ENCODE results near the gene NINJ2.

The NINJ2 gene

DNA sequence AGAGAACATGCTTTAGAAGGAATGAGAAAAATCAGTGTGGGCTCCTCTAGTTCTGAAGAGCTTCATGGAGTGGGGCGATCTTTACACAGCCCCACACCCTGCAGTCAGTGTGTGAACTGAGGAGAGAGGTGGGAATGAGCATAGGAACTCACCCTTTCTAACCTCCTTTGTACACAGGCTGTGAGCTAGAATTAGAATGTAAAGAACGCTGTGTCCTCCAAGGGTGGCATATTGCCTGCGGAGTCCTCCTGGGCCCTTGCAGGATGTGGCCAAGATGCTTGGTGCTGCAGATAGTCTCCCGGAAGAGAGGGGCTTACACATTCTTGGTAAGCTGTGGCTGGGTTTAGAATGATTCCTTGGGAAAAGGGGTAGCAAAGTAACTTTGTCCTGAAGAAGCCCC, 43.9 kb downstream of the NINJ2 start:
- H3K4me3 ChIP-seq (ENCODE audit: low read depth, low read length), result no peak overlapping the region
- ChIA-PET CTCF (interaction anchor here (1.3 to 2.0 kb wide), 5 partner anchors 13 to 197 kb away, joined by 3 to 8 read pairs (median 6); no protein-coding TSS in a partner anchor), POLR2A (no interaction called here)
- TF ChIP-seq, protein P1, sequence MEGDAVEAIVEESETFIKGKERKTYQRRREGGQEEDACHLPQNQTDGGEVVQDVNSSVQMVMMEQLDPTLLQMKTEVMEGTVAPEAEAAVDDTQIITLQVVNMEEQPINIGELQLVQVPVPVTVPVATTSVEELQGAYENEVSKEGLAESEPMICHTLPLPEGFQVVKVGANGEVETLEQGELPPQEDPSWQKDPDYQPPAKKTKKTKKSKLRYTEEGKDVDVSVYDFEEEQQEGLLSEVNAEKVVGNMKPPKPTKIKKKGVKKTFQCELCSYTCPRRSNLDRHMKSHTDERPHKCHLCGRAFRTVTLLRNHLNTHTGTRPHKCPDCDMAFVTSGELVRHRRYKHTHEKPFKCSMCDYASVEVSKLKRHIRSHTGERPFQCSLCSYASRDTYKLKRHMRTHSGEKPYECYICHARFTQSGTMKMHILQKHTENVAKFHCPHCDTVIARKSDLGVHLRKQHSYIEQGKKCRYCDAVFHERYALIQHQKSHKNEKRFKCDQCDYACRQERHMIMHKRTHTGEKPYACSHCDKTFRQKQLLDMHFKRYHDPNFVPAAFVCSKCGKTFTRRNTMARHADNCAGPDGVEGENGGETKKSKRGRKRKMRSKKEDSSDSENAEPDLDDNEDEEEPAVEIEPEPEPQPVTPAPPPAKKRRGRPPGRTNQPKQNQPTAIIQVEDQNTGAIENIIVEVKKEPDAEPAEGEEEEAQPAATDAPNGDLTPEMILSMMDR (IDR thresholded peaks at IDR 0.05; ENCODE audit: insufficient read depth, low read length, missing control alignments), result no peak
- no peak for DNase-seq (ENCODE audit: low read depth, low spot score)

DNA sequence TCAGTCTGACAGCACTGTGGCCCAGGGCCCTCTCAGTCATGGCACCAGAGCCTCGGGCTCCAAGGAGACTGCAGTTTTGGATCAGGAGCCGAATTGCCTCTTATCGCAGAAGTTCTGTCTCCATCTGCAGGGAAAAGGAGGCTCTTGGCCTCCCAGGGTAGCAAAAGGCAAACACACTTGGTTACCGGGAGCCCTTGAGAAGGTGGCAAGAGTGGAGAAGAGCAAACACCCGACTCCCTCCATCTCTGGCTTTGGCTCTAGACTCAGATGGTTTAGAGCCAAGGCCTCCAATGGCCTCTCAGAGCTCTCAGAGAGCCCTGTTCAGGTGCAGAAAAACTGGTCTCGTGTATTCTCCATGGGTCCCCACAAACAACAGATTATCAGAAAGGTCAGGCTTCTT, 44.6 kb downstream of the NINJ2 start:
- ChIA-PET POLR2A (no interaction called here), CTCF (interaction anchor here (1.5 to 2.0 kb wide), 2 partner anchors 33 to 133 kb away, joined by 4 to 6 read pairs; no protein-coding TSS in a partner anchor)

DNA sequence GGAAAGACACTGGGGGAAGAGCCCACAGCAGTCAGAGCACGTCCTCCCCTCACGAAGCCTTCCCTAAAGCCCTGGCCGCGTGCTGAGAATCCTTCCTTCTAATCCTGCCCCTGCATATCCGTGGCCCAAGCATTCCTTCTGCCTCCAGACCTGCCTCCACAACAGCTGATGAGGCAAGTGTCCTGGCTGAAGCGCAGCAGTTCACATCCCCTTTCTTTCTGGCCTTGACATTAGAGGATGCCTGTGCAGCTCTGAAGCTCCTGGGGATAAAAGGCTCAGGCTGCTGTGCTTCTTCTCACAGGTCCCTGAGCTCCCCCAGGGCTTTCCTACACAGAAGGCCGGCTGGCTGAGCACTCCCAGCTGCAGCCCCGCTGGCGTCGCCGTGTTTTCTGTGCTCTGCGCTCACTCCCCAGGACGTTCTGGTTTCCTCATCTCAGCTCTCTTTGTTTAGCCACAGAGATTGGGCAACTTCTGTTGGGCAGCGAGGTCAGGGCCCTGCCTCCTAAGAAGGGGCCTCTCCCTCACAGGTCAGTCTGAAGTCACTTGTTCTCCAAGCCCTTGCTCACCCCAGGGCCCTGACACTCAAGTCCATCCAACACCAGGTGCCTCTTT, 45.8 kb downstream of the NINJ2 start:
- no peak for DNase-seq (ENCODE audit: low read depth, low spot score)
- CTCF ChIA-PET, result interaction anchor here (1.0 to 4.2 kb wide), 2 partner anchors 134 to 197 kb away, joined by 3 to 30 read pairs; partner anchors contain the start of gene WNK1
- POLR2A ChIA-PET, result no interaction called here
- H3K4me3 ChIP-seq (ENCODE audit: low read depth, low read length), result no peak overlapping the region
- TF ChIP-seq, protein P1 (IDR thresholded peaks at IDR 0.05; ENCODE audit: insufficient read depth, low read length, missing control alignments), result no peak

More for the DNA sequence above, 44.6 kb downstream of the NINJ2 start:
- H3K4me3 ChIP-seq (ENCODE audit: low read depth, low read length), result no peak overlapping the region
- no peak for DNase-seq (ENCODE audit: low read depth, low spot score)
- TF ChIP-seq, protein P1 (IDR thresholded peaks at IDR 0.05; ENCODE audit: insufficient read depth, low read length, missing control alignments), result no peak

DNA sequence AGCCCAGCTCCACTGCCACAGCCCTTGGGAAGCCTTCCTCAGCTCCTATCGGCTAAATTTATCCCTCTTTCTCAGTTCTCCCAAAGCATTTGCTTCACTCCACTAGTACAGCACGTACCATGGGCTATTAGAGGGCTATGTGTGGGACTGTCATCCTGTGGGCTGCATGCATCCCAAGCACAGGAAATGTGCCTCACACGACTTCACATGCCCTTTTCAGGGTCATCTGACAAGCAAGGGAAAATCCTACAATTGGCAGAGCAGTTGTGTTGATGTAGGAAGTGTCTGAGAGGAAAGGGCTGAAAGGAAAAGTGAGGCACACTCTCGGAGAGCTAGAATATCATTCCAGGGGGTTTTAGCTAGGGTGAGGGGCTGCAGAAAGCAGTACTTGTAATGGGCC, 47.6 kb downstream of the NINJ2 start:
- TF ChIP-seq, protein P1 (IDR thresholded peaks at IDR 0.05; ENCODE audit: insufficient read depth, low read length, missing control alignments), result no peak
- CTCF ChIA-PET, result interaction anchor here (0.9 to 4.2 kb wide), 7 partner anchors 9 to 195 kb away, joined by 3 to 30 read pairs (median 3); partner anchors contain the start of gene WNK1
- H3K4me3 ChIP-seq (ENCODE audit: low read depth, low read length), result no peak overlapping the region
- POLR2A ChIA-PET, result no interaction called here
- no peak for DNase-seq (ENCODE audit: low read depth, low spot score)

DNA sequence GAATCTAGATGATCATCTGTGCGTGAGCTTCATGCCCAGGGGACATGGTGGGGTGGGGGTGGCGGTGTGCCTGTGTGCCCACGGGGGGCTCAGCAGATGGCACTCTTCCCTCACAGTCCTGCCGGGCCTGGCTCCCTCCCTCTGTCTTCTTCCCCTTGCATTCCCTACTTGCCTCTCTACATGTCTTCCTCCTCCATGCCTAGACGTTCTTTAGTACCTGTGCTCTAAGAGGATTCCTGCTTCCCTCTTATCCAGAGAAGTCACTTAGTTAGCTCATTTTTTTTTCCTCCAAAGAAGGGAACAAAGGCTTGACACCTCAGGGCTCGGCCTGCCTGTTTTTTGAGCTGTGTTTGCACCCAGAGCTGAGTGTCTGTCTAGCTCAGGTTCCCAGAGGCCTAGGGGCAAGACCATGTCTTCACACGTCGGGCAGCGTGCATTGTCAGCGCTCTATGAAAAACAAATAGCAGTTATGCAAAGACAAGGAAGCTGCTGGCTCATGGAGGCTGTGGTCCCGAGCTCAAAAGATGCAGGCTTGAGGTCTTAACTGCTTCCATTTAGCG, 48.8 kb downstream of the NINJ2 start:
- TF ChIP-seq, protein P1 (IDR thresholded peaks at IDR 0.05; ENCODE audit: insufficient read depth, low read length, missing control alignments), result peak; percentile 40
- POLR2A ChIA-PET, result no interaction called here
- H3K4me3 ChIP-seq (ENCODE audit: low read depth, low read length), result no peak overlapping the region
- CTCF ChIA-PET, result interaction anchor here (1.0 to 4.2 kb wide), 6 partner anchors 15 to 196 kb away, joined by 3 to 30 read pairs (median 3); partner anchors contain the start of gene WNK1
- no peak for DNase-seq (ENCODE audit: low read depth, low spot score)

DNA sequence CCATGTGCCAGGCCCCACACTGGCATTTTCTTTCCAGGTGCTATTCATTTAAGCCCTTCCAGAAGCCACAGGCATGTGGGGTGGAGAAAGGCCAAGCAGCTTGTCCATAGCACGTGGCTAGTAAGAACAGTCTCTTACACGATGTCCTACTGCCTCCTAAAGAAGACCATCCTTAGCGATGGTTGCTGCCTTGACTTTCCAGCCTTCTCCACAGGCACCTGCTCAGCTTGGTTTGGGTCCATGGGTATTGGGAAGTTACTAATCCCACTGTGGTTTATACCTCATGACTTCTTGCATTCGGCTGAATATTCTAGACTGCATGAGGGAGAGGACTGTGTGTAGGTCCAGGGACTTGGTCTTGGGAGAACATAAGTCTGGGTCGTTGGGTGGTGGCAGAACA, 49.2 kb downstream of the NINJ2 start:
- CTCF ChIA-PET, result interaction anchor here (1.3 to 4.2 kb wide), 3 partner anchors 38 to 146 kb away, joined by 3 to 30 read pairs (median 9); partner anchors contain the start of gene WNK1
- POLR2A ChIA-PET, result no interaction called here
- no peak overlapping the region for H3K4me3 ChIP-seq (ENCODE audit: low read depth, low read length)
- TF ChIP-seq, protein P1 (IDR thresholded peaks at IDR 0.05; ENCODE audit: insufficient read depth, low read length, missing control alignments), result no peak
- no peak for DNase-seq (ENCODE audit: low read depth, low spot score)

Measured in AG04449 (cell line).